ENCODE results near the gene CALHM6.

DNA sequence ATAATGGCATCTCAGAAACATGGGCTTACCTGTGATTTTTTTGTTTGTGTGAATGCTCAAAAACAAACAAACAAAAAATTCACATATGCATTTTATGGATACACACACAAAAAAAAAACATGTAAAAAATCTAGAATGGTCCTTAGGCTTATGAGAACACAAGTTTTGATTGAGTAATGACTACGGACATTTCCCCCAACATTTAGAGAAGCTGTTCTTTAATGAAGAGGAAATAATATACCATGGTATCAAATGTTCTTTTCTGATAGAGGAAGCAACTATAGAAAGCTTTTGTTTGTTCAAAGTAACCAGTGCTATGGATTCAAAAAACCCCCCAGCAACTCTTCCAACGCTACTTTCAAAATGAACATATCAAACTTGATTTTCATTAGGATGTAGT, 8.6 kb upstream of the CALHM6 start:
- TF ChIP-seq, protein P1, sequence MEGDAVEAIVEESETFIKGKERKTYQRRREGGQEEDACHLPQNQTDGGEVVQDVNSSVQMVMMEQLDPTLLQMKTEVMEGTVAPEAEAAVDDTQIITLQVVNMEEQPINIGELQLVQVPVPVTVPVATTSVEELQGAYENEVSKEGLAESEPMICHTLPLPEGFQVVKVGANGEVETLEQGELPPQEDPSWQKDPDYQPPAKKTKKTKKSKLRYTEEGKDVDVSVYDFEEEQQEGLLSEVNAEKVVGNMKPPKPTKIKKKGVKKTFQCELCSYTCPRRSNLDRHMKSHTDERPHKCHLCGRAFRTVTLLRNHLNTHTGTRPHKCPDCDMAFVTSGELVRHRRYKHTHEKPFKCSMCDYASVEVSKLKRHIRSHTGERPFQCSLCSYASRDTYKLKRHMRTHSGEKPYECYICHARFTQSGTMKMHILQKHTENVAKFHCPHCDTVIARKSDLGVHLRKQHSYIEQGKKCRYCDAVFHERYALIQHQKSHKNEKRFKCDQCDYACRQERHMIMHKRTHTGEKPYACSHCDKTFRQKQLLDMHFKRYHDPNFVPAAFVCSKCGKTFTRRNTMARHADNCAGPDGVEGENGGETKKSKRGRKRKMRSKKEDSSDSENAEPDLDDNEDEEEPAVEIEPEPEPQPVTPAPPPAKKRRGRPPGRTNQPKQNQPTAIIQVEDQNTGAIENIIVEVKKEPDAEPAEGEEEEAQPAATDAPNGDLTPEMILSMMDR (IDR thresholded peaks at IDR 0.05), result no peak
- TF ChIP-seq EZH2 (IDR thresholded peaks at IDR 0.05; ENCODE audit: borderline replicate concordance, insufficient read depth, low read depth, low read length, poor library complexity, severe bottlenecking), result no peak
